Fibroblast of lung (primary cell): ENCODE data around the gene LMAN2. TPM values are rescaled to one million over a fixed set of nuclear protein-coding genes. Genes with fewer than 3 reads are reported as not detected.

ENCODE experiments used
- DNase-seq, 2 donors: peaks; one replicate each; pipeline versions ENCODE4 v3.0.0 to v3.0.0-alpha.2; 2010; ENCODE audit warnings: low read depth in 2 of 2
- H2AFZ ChIP-seq: 2 replicates; pipeline ENCODE4 v1.5.1; 2012; ENCODE audit warnings: low read length, control low read depth, inconsistent platforms
- H3K27ac ChIP-seq: 2 replicates; pipeline ENCODE4 v1.5.1; 2011; ENCODE audit warnings: low read length, control low read depth; ENCODE audit not compliant: insufficient read depth
- H3K27me3 ChIP-seq: 2 replicates; pipeline ENCODE4 v1.5.1; 2011; ENCODE audit warnings: mild to moderate bottlenecking, low read length; ENCODE audit not compliant: control insufficient read depth, insufficient read depth
- H3K36me3 ChIP-seq: 2 replicates; pipeline ENCODE4 v1.5.1; 2011; ENCODE audit warnings: low read length; ENCODE audit not compliant: control insufficient read depth, insufficient read depth
- H3K4me1 ChIP-seq: 2 replicates; pipeline ENCODE4 v1.5.1; 2011; ENCODE audit warnings: low read length; ENCODE audit not compliant: control insufficient read depth, insufficient read depth; ENCODE audit errors: extremely low read depth
- H3K4me2 ChIP-seq: 2 replicates; pipeline ENCODE4 v1.5.1; 2011; ENCODE audit warnings: low read length, control low read depth; ENCODE audit not compliant: insufficient read depth; ENCODE audit errors: extremely low read depth
- H3K4me3 ChIP-seq, 4 experiments: fragments of 200-600 bp in 1 of 4; sonication (generic) in 1 of 4; replicated peaks in 1 of 4; 2 replicates each; pipeline ENCODE4 v1.5.1; 2011 to 2016; ENCODE audit warnings: low read length in 4 of 4, low read depth in 3 of 4, mild to moderate bottlenecking in 3 of 4, control low read depth in 2 of 4, inconsistent platforms in 1 of 4, mixed read lengths in 1 of 4; ENCODE audit not compliant: insufficient read depth in 1 of 4; ENCODE audit errors: control extremely low read depth in 1 of 4
- H3K79me2 ChIP-seq: 2 replicates; pipeline ENCODE4 v1.5.1; 2012; ENCODE audit warnings: mild to moderate bottlenecking, low read length, inconsistent platforms; ENCODE audit not compliant: control insufficient read depth, insufficient read depth
- H3K9ac ChIP-seq: 2 replicates; pipeline ENCODE4 v1.5.1; 2011; ENCODE audit warnings: mild to moderate bottlenecking, low read length, control low read depth; ENCODE audit not compliant: insufficient read depth
- H3K9me3 ChIP-seq: 2 replicates; pipeline ENCODE4 v1.5.1; 2012; ENCODE audit warnings: low read depth, low read length; ENCODE audit not compliant: control insufficient read depth, insufficient read depth
- H4K20me1 ChIP-seq: 2 replicates; pipeline ENCODE4 v1.5.1; 2011; ENCODE audit warnings: low read length; ENCODE audit not compliant: control insufficient read depth, insufficient read depth; ENCODE audit errors: extremely low read depth
- EZH2 ChIP-seq: IDR thresholded peaks from 2 replicates; pipeline ENCODE4 v1.5.1; 2012; ENCODE audit warnings: low read length, control low read depth, mild to moderate bottlenecking; ENCODE audit errors: missing control alignments
- polyA plus RNA-seq, 2 donors: library from polyadenylated mRNA; depleted of rRNA in 1 of 2; stranded (reverse) in 1 of 2; unstranded in 1 of 2; fragments of >200 nt; gene quantifications; 2 replicates each; pipeline ENCODE4 v1.2.1, GENCODE V29; 2011 to 2012; ENCODE audit warnings: missing spikeins in 1 of 2
- total RNA-seq: library from RNA; depleted of rRNA; stranded (reverse); fragments of >200 nt; gene quantifications from 2 replicates; pipeline ENCODE4 v1.2.1, GENCODE V29; 2014
- TF ChIP-seq, protein P1 (sequence below), 2 donors: IDR thresholded peaks in 1 of 2; conservative IDR thresholded peaks in 1 of 2; 1 replicate in 1 of 2; 2 replicates in 1 of 2; pipeline ENCODE4 v1.5.1; 2011 to 2012; ENCODE audit warnings: low read length in 2 of 2, control low read depth in 1 of 2, inconsistent platforms in 1 of 2, low read depth in 1 of 2, mild to moderate bottlenecking in 1 of 2

LMAN2 gene
- total and polyA plus RNA-seq, 2 donors (not counting 1 experiment from before 2014, with no cell fraction given), result 145 to 396 TPM

GRCh38 chr5:177336112-177336511 is 15.4 kb downstream of the LMAN2 start:
- H3K36me3 ChIP-seq, result peaks cover 38% of the 10 kb centered on the region
- H3K4me2 ChIP-seq, result no peak overlapping the region
- DNase-seq, result peak in 1 of 2 donors; percentile 8
- H3K27me3 ChIP-seq, result no peaks in the 10 kb centered on the region
- no peaks in the 10 kb centered on the region for H4K20me1 ChIP-seq
- H3K9me3 ChIP-seq, result no peaks in the 10 kb centered on the region
- H3K4me1 ChIP-seq, result no peaks in the 10 kb centered on the region
- H3K9ac ChIP-seq, result no peak overlapping the region
- H3K79me2 ChIP-seq, result peaks cover 5% of the 10 kb centered on the region
- H3K4me3 ChIP-seq, result no peak overlapping the region
- TF ChIP-seq, protein P1, sequence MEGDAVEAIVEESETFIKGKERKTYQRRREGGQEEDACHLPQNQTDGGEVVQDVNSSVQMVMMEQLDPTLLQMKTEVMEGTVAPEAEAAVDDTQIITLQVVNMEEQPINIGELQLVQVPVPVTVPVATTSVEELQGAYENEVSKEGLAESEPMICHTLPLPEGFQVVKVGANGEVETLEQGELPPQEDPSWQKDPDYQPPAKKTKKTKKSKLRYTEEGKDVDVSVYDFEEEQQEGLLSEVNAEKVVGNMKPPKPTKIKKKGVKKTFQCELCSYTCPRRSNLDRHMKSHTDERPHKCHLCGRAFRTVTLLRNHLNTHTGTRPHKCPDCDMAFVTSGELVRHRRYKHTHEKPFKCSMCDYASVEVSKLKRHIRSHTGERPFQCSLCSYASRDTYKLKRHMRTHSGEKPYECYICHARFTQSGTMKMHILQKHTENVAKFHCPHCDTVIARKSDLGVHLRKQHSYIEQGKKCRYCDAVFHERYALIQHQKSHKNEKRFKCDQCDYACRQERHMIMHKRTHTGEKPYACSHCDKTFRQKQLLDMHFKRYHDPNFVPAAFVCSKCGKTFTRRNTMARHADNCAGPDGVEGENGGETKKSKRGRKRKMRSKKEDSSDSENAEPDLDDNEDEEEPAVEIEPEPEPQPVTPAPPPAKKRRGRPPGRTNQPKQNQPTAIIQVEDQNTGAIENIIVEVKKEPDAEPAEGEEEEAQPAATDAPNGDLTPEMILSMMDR (conservative IDR thresholded peaks at IDR 0.05 in 1 of 2, IDR thresholded peaks at IDR 0.05 in 1 of 2; ENCODE audit: low read depth in 1 of 2, low read length in 2 of 2), result peak; percentile 5 to 29
- TF ChIP-seq EZH2, result no peak
- H3K27ac ChIP-seq, result no peak overlapping the region
- H2AFZ ChIP-seq, result no peak overlapping the region

- DNase-seq, result no peak
- H3K9me3 ChIP-seq, result no peaks in the 10 kb centered on the region
- no peak overlapping the region for H3K9ac ChIP-seq
- no peaks in the 10 kb centered on the region for H3K4me1 ChIP-seq
- H3K27ac ChIP-seq, result no peak overlapping the region
- H4K20me1 ChIP-seq, result no peaks in the 10 kb centered on the region
- H3K4me3 ChIP-seq, result no peak overlapping the region
- no peak overlapping the region for H2AFZ ChIP-seq
- H3K27me3 ChIP-seq, result no peaks in the 10 kb centered on the region
- no peak overlapping the region for H3K4me2 ChIP-seq
- H3K79me2 ChIP-seq, result peaks cover 5% of the 10 kb centered on the region
- H3K36me3 ChIP-seq, result peaks cover 39% of the 10 kb centered on the region
- no peak for TF ChIP-seq EZH2
- TF ChIP-seq, protein P1 (conservative IDR thresholded peaks at IDR 0.05 in 1 of 2, IDR thresholded peaks at IDR 0.05 in 1 of 2; ENCODE audit: low read depth in 1 of 2, low read length in 2 of 2), result no peak
Measured at GRCh38 chr5:177335701-177336065, 15.8 kb downstream of the LMAN2 start.

GRCh38 chr5:177334781-177335700 is 16.4 kb downstream of the LMAN2 start:
- no peak overlapping the region for H3K9ac ChIP-seq
- no peak overlapping the region for H3K27ac ChIP-seq
- H2AFZ ChIP-seq, result no peak overlapping the region
- H3K79me2 ChIP-seq, result peaks cover 5% of the 10 kb centered on the region
- peaks cover 42% of the 10 kb centered on the region for H3K36me3 ChIP-seq
- TF ChIP-seq EZH2, result no peak
- TF ChIP-seq, protein P1 (conservative IDR thresholded peaks at IDR 0.05 in 1 of 2, IDR thresholded peaks at IDR 0.05 in 1 of 2; ENCODE audit: low read depth in 1 of 2, low read length in 2 of 2), result no peak
- no peaks in the 10 kb centered on the region for H3K27me3 ChIP-seq
- H3K4me3 ChIP-seq, result no peak overlapping the region
- H4K20me1 ChIP-seq, result no peaks in the 10 kb centered on the region
- DNase-seq, result no peak
- no peaks in the 10 kb centered on the region for H3K4me1 ChIP-seq
- no peaks in the 10 kb centered on the region for H3K9me3 ChIP-seq
- no peak overlapping the region for H3K4me2 ChIP-seq
